HEK293T (cell line): ENCODE data around the gene BRD7.

Experiments used
- CTCF ChIA-PET: fragments of 350-600 bp; formaldehyde crosslinking; extraction: SDS; loops from one replicate; lab custom pipeline; 2021; ENCODE audit warnings: antibody characterized with exemption, inconsistent platforms; lab: Yijun Ruan, JAX
- POLR2A ChIA-PET: fragments of 350-600 bp; formaldehyde crosslinking; extraction: SDS; loops from one replicate; lab custom pipeline; 2020; ENCODE audit warnings: antibody characterized with exemption, inconsistent platforms; lab: Yijun Ruan, JAX
- DNase-seq: peaks from one replicate; pipeline ENCODE4 v3.0.0; 2012; ENCODE audit warnings: mixed read lengths; ENCODE audit errors: extremely low spot score
- ARNT ChIP-seq: fragments of 450-650 bp; IDR thresholded peaks from 2 replicates; pipeline ENCODE4 v1.6.1; 2017; ENCODE audit warnings: mild to moderate bottlenecking
- BHLHE40 ChIP-seq: fragments of 450-650 bp; IDR thresholded peaks from 2 replicates; pipeline ENCODE4 v1.6.1; 2016; ENCODE audit warnings: mild to moderate bottlenecking, moderate library complexity, borderline replicate concordance
- CTBP1 ChIP-seq: fragments of 450-650 bp; IDR thresholded peaks from 2 replicates; pipeline ENCODE4 v1.6.1; 2016; ENCODE audit warnings: borderline replicate concordance
- ELF4 ChIP-seq: fragments of 450-650 bp; IDR thresholded peaks from 2 replicates; pipeline ENCODE4 v1.6.1; 2017; ENCODE audit warnings: antibody characterized with exemption
- FOXA1 ChIP-seq: fragments of 450-650 bp; IDR thresholded peaks from 2 replicates; pipeline ENCODE4 v1.6.1; 2016; ENCODE audit warnings: mild to moderate bottlenecking
- FOXK2 ChIP-seq: fragments of 450-650 bp; IDR thresholded peaks from 2 replicates; pipeline ENCODE4 v1.6.1; 2016; ENCODE audit warnings: mild to moderate bottlenecking
- FOXM1 ChIP-seq: fragments of 450-650 bp; IDR thresholded peaks from 2 replicates; pipeline ENCODE4 v1.6.1; 2017; ENCODE audit warnings: mild to moderate bottlenecking, borderline replicate concordance
- HDGF ChIP-seq: fragments of 450-650 bp; IDR thresholded peaks from 2 replicates; pipeline ENCODE4 v1.6.1; 2017; ENCODE audit warnings: antibody characterized with exemption, borderline replicate concordance
- L3MBTL2 ChIP-seq: fragments of 450-650 bp; conservative IDR thresholded peaks from 2 replicates; pipeline ENCODE4 v1.6.1; 2016; ENCODE audit warnings: mild to moderate bottlenecking
- LEF1 ChIP-seq: fragments of 450-650 bp; IDR thresholded peaks from 2 replicates; pipeline ENCODE4 v1.6.1; 2017; ENCODE audit warnings: mild to moderate bottlenecking, borderline replicate concordance
- NFRKB ChIP-seq: fragments of 450-650 bp; IDR thresholded peaks from 2 replicates; pipeline ENCODE4 v1.6.1; 2016; ENCODE audit warnings: mild to moderate bottlenecking, moderate library complexity
- SP1 ChIP-seq: fragments of 450-650 bp; IDR thresholded peaks from 2 replicates; pipeline ENCODE4 v1.6.1; 2017
- SUZ12 ChIP-seq: fragments of 450-650 bp; IDR thresholded peaks from 2 replicates; pipeline ENCODE4 v1.6.1; 2016; ENCODE audit warnings: mild to moderate bottlenecking
- TARDBP ChIP-seq: fragments of 450-650 bp; IDR thresholded peaks from 2 replicates; pipeline ENCODE4 v1.6.1; 2016
- ZNF384 ChIP-seq: fragments of 450-650 bp; IDR thresholded peaks from 2 replicates; pipeline ENCODE4 v1.6.1; 2016
- TF ChIP-seq, protein P1 (sequence below): fragments of 450-650 bp; IDR thresholded peaks from 2 replicates; pipeline ENCODE4 v1.6.1; 2016

Gene BRD7

DNA sequence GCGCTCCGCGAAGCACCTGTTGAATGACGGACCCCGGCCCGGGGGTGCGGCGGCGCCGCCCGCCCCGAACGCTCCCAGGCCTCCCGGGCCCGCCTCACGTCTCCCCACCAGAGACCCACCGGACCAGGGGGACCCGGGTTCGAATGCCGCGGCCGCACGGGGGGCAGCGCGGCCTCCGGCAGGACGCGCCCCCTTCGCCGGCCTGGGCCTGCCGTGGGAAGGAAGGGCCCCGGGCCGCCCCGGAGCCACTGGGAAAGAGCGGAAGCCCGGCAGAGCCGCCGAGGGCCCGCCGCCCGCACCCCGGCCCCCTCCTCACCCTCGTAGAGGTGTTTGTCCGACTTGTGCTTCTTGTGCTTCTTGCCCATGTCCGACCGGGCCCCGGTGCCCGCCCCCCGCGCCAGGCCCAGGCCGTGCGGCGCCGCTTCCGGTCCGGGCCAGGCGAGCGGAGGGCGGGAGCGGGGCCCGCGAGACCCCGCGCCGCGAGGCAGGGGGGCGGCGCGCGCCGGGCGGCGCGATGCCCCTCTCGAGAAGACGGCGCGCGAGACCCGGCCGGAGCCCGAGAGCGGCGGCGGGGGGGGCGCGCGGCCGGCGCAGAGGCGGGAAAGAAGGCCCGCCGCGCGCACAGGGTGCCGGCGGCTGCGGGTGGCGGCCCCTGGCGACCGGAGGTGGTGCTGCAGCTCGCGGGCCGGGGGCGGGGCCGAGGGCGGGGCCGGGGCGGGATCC lies at the start of gene BRD7:
TSS of gene BRD7 (minus strand) at position 579 of the 723 bp plus-strand sequence. CDS start at position 365, 214 bp downstream.
- ChIA-PET POLR2A (interaction anchor here (1.4 kb wide), 1 partner anchor 13 kb away, joined by 4 read pairs; no protein-coding TSS in a partner anchor), CTCF (no interaction called here)
- TF ChIP-seq LEF1: no peak
- peak; percentile 62 for TF ChIP-seq FOXM1
- DNase-seq: peak; percentile 91

DNA sequence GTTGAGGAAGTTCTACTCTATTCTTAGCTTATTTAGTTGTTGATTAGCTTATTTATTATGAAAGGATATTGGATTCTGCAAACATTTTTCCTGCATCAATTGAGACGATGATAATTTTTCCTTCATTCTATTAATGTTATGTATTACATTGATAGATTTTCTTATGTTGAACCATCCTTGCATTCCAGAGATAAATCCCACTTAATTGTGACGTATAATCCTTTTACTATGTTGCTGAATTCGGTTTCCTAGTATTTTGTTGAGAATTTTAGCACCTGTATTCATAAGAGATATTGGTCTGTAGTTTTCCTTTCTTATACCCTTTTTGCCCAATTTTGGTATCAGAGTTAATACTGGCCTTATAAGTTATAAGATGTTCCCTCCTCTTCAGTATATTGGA lies 47.6 kb upstream of the BRD7 start:
- TF ChIP-seq SUZ12 (no peak), L3MBTL2 (no peak), TARDBP (no peak), FOXK2 (no peak), ELF4 (no peak), FOXA1 (no peak), LEF1 (no peak), CTBP1 (no peak), NFRKB (no peak)
- TF ChIP-seq, protein P1, sequence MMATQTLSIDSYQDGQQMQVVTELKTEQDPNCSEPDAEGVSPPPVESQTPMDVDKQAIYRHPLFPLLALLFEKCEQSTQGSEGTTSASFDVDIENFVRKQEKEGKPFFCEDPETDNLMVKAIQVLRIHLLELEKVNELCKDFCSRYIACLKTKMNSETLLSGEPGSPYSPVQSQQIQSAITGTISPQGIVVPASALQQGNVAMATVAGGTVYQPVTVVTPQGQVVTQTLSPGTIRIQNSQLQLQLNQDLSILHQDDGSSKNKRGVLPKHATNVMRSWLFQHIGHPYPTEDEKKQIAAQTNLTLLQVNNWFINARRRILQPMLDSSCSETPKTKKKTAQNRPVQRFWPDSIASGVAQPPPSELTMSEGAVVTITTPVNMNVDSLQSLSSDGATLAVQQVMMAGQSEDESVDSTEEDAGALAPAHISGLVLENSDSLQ: no peak
- DNase-seq: no peak
- POLR2A ChIA-PET: no interaction called here
- CTCF ChIA-PET: no interaction called here

DNA sequence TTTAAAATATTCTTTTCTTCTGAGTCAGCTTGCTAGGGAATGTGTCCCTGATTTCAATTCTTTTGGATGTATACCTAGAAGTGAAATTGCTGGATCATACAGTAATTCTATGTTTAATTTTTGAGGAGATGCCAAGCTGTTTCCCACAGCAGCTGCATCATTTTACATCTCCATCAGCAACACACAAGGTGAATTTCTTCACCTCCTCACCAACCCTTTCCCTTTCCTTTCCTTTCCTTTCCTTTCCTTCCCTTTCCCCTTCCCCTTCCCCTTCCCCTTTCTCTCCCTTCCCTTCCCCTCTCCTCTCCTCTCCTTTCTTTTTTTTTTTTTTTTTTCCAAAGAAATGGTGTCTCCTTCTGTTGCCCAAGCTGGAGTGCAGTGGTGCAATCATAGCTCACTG lies 45.4 kb upstream of the BRD7 start:
- ChIA-PET POLR2A (no interaction called here), CTCF (no interaction called here)
- TF ChIP-seq HDGF: no peak
- DNase-seq: no peak

DNA sequence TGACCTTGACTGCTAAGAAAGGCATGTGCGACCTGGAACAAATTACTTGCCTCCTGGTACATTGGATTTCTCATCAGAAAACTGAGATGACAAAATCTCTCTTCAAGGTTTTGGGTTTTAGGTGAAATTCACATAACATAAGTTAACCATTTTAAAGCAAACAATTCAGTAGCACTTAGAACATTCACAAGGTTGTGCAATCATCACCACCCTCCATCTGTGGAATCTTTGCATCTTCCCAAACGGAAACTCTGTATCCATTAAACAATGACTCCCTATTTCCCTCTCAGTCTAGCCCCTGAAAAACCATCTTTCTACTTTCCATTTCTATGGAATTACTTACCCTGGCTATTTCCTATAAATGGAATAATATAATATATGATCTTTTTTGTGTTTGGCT lies 42.2 kb upstream of the BRD7 start:
- ChIA-PET POLR2A (no interaction called here), CTCF (no interaction called here)
- no peak for DNase-seq
- TF ChIP-seq ZNF384 (no peak), CTBP1 (no peak), ARNT (no peak), FOXK2 (no peak), HDGF (no peak), SP1 (no peak)
- TF ChIP-seq, protein P1: no peak

DNA sequence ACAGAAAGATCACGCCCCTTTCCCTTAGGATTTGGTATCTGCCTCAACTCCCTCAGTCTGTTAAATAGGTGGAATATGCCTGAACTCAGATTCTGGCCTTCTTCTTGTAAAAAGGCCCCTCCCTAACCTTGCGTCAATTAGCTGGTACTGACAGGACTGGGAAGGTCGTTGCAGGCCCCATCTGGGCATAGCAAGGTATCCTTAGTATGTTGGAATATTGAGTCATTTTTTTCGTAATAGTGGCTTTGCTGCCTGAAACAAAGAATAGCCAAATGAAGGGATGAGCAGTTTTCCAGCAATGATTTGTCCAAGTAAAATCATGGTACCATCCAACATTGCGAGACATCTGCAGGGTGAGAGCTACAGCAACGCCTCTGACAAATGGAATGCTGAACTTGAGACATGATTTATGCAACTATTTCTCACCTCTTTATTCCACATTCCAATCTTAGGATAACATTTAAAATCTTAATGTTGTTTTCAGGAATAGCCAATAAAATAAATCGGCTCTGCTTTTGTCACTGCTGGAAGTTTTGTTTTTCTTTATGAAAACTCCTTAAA lies 39.3 kb upstream of the BRD7 start:
- DNase-seq: no peak
- POLR2A ChIA-PET: no interaction called here
- CTCF ChIA-PET: no interaction called here
- TF ChIP-seq ZNF384 (no peak), BHLHE40 (no peak)

DNA sequence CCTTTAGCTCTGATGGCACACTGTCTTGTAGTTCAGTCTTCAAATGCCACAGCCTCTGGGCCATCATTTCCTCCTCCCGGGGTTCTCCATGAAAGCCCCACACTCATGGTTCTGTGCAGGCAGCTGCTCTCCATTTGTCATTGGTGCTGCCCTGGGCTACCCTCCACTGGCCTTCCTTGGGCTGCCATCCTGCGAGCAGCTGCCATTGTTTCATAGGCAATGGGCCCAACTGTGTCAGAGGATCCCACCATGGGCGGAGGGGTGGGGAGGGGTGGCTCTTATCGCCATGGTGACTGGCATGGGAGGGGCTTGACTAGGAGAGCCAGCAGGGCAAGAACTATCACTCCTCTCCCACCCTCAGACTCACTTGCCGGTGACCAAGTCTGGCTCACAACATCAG lies 38.6 kb upstream of the BRD7 start:
- ChIA-PET POLR2A (no interaction called here), CTCF (no interaction called here)
- DNase-seq: no peak
- TF ChIP-seq SUZ12: no peak
- TF ChIP-seq FOXM1: no peak
- TF ChIP-seq LEF1: no peak
- no peak for TF ChIP-seq ARNT
- TF ChIP-seq HDGF: no peak
- TF ChIP-seq ELF4: no peak

DNA sequence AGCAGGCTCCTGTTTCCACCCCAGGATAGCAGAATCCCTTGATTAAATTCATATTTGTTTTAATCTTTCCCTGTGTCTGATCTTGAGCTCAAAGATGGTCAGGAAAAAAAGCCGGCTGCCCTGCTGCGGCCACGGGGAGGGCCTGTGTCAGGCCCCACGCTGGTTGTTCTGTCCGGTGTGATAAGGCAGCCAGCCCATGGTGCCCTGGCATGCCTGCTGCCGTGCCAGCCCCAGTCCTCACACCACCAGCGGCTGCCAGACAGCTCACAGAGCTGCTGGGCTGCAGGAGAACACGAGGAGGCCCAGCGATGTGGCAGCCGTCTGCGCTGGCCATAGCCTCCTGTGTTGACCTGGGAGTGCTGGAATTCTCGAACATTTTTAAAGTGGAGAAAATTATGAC lies 34.7 kb upstream of the BRD7 start:
- POLR2A ChIA-PET: no interaction called here
- DNase-seq: no peak
- TF ChIP-seq LEF1: no peak
- TF ChIP-seq, protein P1: no peak
- TF ChIP-seq FOXM1: no peak
- no peak for TF ChIP-seq TARDBP
- TF ChIP-seq ARNT: no peak
- TF ChIP-seq SUZ12: no peak
- TF ChIP-seq SP1: no peak
- TF ChIP-seq ZNF384: no peak
- no peak for TF ChIP-seq ELF4
- TF ChIP-seq FOXA1: no peak
- no peak for TF ChIP-seq CTBP1
- no peak for TF ChIP-seq BHLHE40
- TF ChIP-seq L3MBTL2: no peak
- CTCF ChIA-PET: no interaction called here
